GM23248 (cell line): Measurements from ENCODE around the gene ATL1. TPM values are rescaled to one million over a fixed set of nuclear protein-coding genes. Genes with fewer than 3 reads are reported as not detected.

ENCODE experiments used
- DNase-seq: peaks from one replicate; pipeline ENCODE4 v3.0.0-alpha.2; 2015
- H2AFZ ChIP-seq: fragments of 200-600 bp; sonication (generic); 2 replicates; pipeline ENCODE4 v1.6.1; 2016; ENCODE audit warnings: antibody characterized with exemption
- H3F3A ChIP-seq: fragments of 200-600 bp; sonication (generic); 2 replicates; pipeline ENCODE4 v1.6.1; 2016; ENCODE audit warnings: mild to moderate bottlenecking, antibody characterized with exemption, mixed run types; ENCODE audit not compliant: insufficient read depth
- H3K27ac ChIP-seq: fragments of 200-600 bp; sonication (generic); 2 replicates; pipeline ENCODE4 v1.5.1; 2016; ENCODE audit warnings: mild to moderate bottlenecking
- H3K27me3 ChIP-seq: fragments of 200-600 bp; sonication (generic); replicated peaks from 2 replicates; pipeline ENCODE4 v1.6.1; 2016; ENCODE audit warnings: mild to moderate bottlenecking; ENCODE audit not compliant: insufficient read depth
- H3K36me3 ChIP-seq: fragments of 200-600 bp; sonication (generic); 2 replicates; pipeline ENCODE4 v1.6.1; 2016; ENCODE audit warnings: low read depth, mild to moderate bottlenecking
- H3K4me1 ChIP-seq: fragments of 200-600 bp; sonication (generic); 2 replicates; pipeline ENCODE4 v1.6.1; 2016; ENCODE audit warnings: mild to moderate bottlenecking; ENCODE audit not compliant: insufficient read depth
- H3K4me2 ChIP-seq: fragments of 200-600 bp; sonication (generic); one replicate; pipeline ENCODE4 v1.6.1; 2016; ENCODE audit warnings: mild to moderate bottlenecking; ENCODE audit not compliant: unreplicated experiment
- H3K4me3 ChIP-seq: fragments of 200-600 bp; sonication (generic); 2 replicates; pipeline ENCODE4 v1.5.1; 2016; ENCODE audit warnings: mild to moderate bottlenecking
- H3K79me2 ChIP-seq: fragments of 200-600 bp; sonication (generic); 2 replicates; pipeline ENCODE4 v1.6.1; 2016; ENCODE audit warnings: mild to moderate bottlenecking; ENCODE audit not compliant: insufficient read depth
- H3K9ac ChIP-seq: fragments of 200-600 bp; sonication (generic); 2 replicates; pipeline ENCODE4 v1.6.1; 2016; ENCODE audit warnings: mild to moderate bottlenecking
- H3K9me2 ChIP-seq: fragments of 200-600 bp; sonication (generic); 2 replicates; pipeline ENCODE4 v1.6.1; 2016; ENCODE audit warnings: mixed run types, mild to moderate bottlenecking, moderate library complexity; ENCODE audit not compliant: insufficient read depth
- H3K9me3 ChIP-seq: fragments of 200-600 bp; sonication (generic); one replicate; pipeline ENCODE4 v1.6.1; 2017; ENCODE audit warnings: low read depth
- H4K20me1 ChIP-seq: fragments of 200-600 bp; sonication (generic); 2 replicates; pipeline ENCODE4 v1.6.0; 2016; ENCODE audit not compliant: insufficient read depth
- EZH2 ChIP-seq: fragments of 200-600 bp; sonication (generic); IDR thresholded peaks from 2 replicates; pipeline ENCODE4 v1.6.1; 2018; ENCODE audit warnings: antibody characterized with exemption, mild to moderate bottlenecking; ENCODE audit not compliant: insufficient read depth, poor library complexity, severe bottlenecking
- EZH2phosphoT487 ChIP-seq: fragments of 200-600 bp; sonication (generic); IDR thresholded peaks from 2 replicates; pipeline ENCODE4 v1.6.1; 2018; ENCODE audit warnings: antibody characterized with exemption, moderate library complexity, mild to moderate bottlenecking, low read depth; ENCODE audit not compliant: insufficient read depth
- WGBS, 2 experiments: methylation state at CpG; one replicate each; pipeline ENCODE4 v1.1.6; 2015 to 2017; ENCODE audit warnings: low lambda C conversion rate in 2 of 2, low coverage in 1 of 2; ENCODE audit errors: missing lambda C conversion rate in 2 of 2; 5-methylcytosine and 5-hydroxymethylcytosine counted together
- in situ Hi-C: fragments of 300-500 bp; cut with MboI; formaldehyde crosslinking; loops from 2 replicates; pipeline ENCODE4 v1.15.0; 2020
- polyA plus RNA-seq: library from polyadenylated mRNA; unstranded; fragments of >200 nt; fragmentation: Nextera tagmentation; extraction: Ambion mirVana; gene quantifications from 2 replicates; pipeline ENCODE4 v1.2.1, GENCODE V29; 2016
- total RNA-seq: library from RNA; depleted of rRNA; stranded (reverse); fragments of >200 nt; shearing (Covaris generic); gene quantifications from 2 replicates; pipeline ENCODE4 v1.2.3, GENCODE V29; 2014

Gene ATL1
- total and polyA plus RNA-seq, 2 experiments from 2014 or later: 10.8 to 11.4 TPM

DNA sequence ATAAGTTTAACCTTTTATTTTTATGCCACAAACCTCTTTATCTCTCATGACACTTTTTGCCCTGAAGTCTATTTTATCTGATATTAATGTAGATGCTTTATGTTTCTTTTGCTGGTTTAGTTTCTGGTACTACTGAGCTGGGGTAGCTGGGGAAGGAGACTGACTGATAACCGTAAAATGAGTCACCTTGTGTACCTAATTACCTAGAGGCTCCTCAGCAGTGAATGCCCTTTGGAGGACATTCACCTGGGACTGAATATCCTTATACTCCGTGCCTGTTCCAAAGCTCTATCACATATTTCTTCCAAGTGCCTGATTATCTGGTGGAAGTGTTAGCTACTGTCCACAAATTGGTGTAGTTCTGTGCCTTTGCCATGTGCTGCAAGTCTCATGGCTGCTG, 13.9 kb downstream of the ATL1 start:
- H3F3A ChIP-seq: no peaks in the 10 kb centered on the region
- no peak overlapping the region for H3K4me2 ChIP-seq
- H3K27ac ChIP-seq: no peak overlapping the region
- no peaks in the 10 kb centered on the region; the same call in 1 of the 2 replicates for H3K36me3 ChIP-seq
- no peak overlapping the region for H2AFZ ChIP-seq
- H3K79me2 ChIP-seq: peaks cover 5% of the 10 kb centered on the region; the same call in 1 of the 2 replicates
- H3K4me1 ChIP-seq: no peaks in the 10 kb centered on the region
- no peaks in the 10 kb centered on the region for H3K27me3 ChIP-seq
- no peak overlapping the region for H3K4me3 ChIP-seq
- 44 to 53% methylated on average over 2 of the region's 2 CpGs for WGBS, 2 experiments
- H3K9me3 ChIP-seq: peaks cover 6% of the 10 kb centered on the region
- no peaks in the 10 kb centered on the region for H3K9me2 ChIP-seq
- DNase-seq: no peak
- no peak overlapping the region for H3K9ac ChIP-seq
- H4K20me1 ChIP-seq: no peaks in the 10 kb centered on the region
- no peak for TF ChIP-seq EZH2
- TF ChIP-seq EZH2phosphoT487: no peak
- in situ Hi-C loops: no loop called here

DNA sequence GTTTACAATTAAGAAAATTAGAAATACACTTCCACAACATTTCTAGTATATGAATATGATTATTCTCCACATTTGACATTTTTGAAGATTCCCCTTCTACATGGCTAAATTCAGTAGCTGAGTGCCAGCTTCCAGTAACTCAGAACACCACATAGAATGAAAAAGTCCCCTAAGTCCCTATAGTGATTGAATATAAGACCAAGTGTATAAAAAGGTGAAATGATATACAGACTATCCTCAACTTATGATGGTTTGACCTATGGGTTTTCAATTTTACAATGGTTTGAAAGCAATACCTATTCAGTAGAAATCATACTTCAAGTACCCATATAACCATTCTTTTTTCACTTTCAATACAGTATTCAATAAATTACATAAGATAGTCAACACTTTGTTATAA, 15.8 kb downstream of the ATL1 start:
- no peaks in the 10 kb centered on the region; the same call in 1 of the 2 replicates for H3K36me3 ChIP-seq
- in situ Hi-C loops: no loop called here
- H3K9me3 ChIP-seq: no peaks in the 10 kb centered on the region
- no peaks in the 10 kb centered on the region for H3F3A ChIP-seq
- H3K4me1 ChIP-seq: no peaks in the 10 kb centered on the region
- no peaks in the 10 kb centered on the region for H3K9me2 ChIP-seq
- no peak for DNase-seq
- H4K20me1 ChIP-seq: no peaks in the 10 kb centered on the region
- no peak overlapping the region for H3K4me2 ChIP-seq
- H3K9ac ChIP-seq: no peak overlapping the region
- no peak overlapping the region for H2AFZ ChIP-seq
- TF ChIP-seq EZH2 (no peak), EZH2phosphoT487 (no peak)
- peaks cover 8% of the 10 kb centered on the region for H3K79me2 ChIP-seq
- H3K27ac ChIP-seq: no peak overlapping the region
- H3K27me3 ChIP-seq: no peaks in the 10 kb centered on the region
- H3K4me3 ChIP-seq: no peak overlapping the region

DNA sequence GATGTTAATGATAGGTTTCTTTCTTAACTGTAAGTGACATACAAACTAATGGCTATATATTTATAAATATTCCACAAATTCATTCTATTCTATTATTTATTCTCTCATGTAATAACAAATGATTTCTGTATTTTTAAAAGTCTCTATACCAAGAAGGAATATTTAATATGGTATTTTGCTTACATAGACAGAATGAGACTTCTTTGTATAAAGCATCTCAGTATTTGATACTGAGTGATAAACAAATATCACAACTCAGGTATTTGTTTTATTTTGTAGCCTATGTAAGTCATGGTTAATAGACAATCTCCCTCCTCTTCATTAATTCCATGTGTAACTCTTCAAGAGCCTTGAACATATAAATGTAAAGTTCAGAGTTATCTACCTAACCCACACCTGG, 18.0 kb downstream of the ATL1 start:
- Histone ChIP-seq H3K9me3 (no peaks in the 10 kb centered on the region), H3K27ac (no peak overlapping the region), H3F3A (no peaks in the 10 kb centered on the region), H3K9me2 (no peaks in the 10 kb centered on the region), H3K4me2 (no peak overlapping the region), H4K20me1 (no peaks in the 10 kb centered on the region), H3K4me3 (no peak overlapping the region), H2AFZ (no peak overlapping the region), H3K9ac (no peak overlapping the region), H3K79me2 (peaks cover 3% of the 10 kb centered on the region; the same call in 1 of the 2 replicates), H3K4me1 (no peaks in the 10 kb centered on the region), H3K36me3 (no peaks in the 10 kb centered on the region), H3K27me3 (no peaks in the 10 kb centered on the region)
- TF ChIP-seq EZH2phosphoT487 (no peak), EZH2 (no peak)
- in situ Hi-C loops: no loop called here
- no peak for DNase-seq

DNA sequence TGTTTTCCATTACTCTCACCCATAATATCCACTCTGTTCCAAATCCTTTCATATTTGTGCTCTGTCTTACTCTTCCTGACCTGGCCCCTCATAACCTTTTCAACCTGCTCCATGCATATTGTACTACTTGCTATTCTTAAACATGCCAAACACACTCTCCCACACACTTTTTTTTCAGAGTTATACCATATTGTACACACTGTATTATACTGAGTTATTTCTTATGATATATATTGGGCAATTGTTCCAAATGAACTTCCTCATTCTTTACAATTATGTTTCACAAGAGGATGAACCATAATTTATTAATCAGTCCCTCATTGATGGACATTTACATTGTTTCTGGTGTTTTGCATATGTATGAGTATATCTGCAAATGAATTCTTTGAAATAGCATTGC, 18.5 kb downstream of the ATL1 start:
- in situ Hi-C loops: no loop called here

DNA sequence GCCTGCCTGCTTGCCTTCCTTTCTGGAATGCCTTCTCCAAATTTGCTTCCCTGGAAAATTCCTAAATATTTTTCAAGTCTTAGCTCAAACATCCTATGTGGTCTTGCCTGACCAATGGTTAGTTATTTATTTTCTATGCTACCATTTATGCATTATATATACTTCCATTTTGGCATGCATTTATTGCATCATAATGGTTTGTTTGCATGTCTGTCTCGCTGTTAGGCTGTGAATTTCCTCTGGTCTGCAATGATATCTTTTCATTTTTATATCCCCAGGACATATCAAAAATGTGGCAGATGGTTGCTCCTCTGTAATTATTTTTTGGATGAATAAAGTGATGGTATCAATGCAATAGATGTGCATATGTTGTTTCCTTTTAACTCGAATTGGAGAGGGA, 30.5 kb downstream of the ATL1 start:
- no peaks in the 10 kb centered on the region for H3K9me2 ChIP-seq
- no peak overlapping the region for H3K27ac ChIP-seq
- TF ChIP-seq EZH2phosphoT487: no peak
- no peak for TF ChIP-seq EZH2
- H3K9ac ChIP-seq: no peak overlapping the region
- in situ Hi-C loops: no loop called here
- WGBS, 2 experiments: 57 to 65% methylated on average over 2 of the region's 2 CpGs
- no peaks in the 10 kb centered on the region for H3K79me2 ChIP-seq
- H3K4me2 ChIP-seq: no peak overlapping the region
- DNase-seq: no peak
- H3K4me3 ChIP-seq: no peak overlapping the region
- no peak overlapping the region for H2AFZ ChIP-seq
- no peaks in the 10 kb centered on the region for H3K27me3 ChIP-seq
- no peaks in the 10 kb centered on the region for H3K4me1 ChIP-seq
- H3K9me3 ChIP-seq: no peaks in the 10 kb centered on the region
- H3F3A ChIP-seq: no peaks in the 10 kb centered on the region
- no peaks in the 10 kb centered on the region; the same call in 1 of the 2 replicates for H3K36me3 ChIP-seq
- no peaks in the 10 kb centered on the region for H4K20me1 ChIP-seq

More for the DNA sequence above, 18.5 kb downstream of the ATL1 start:
- Histone ChIP-seq H3K4me3 (no peak overlapping the region), H3K4me2 (no peak overlapping the region), H3K9me2 (no peaks in the 10 kb centered on the region), H3F3A (no peaks in the 10 kb centered on the region), H3K27me3 (no peaks in the 10 kb centered on the region), H3K9ac (no peak overlapping the region), H3K27ac (no peak overlapping the region), H3K36me3 (no peaks in the 10 kb centered on the region), H3K4me1 (no peaks in the 10 kb centered on the region), H3K79me2 (peaks cover 3% of the 10 kb centered on the region; the same call in 1 of the 2 replicates), H3K9me3 (no peaks in the 10 kb centered on the region), H4K20me1 (no peaks in the 10 kb centered on the region), H2AFZ (no peak overlapping the region)
- no peak for DNase-seq
- TF ChIP-seq EZH2 (no peak), EZH2phosphoT487 (no peak)
